HEK293T (cell line): Measurements from ENCODE around the gene CHD9NB.

ENCODE experiments used
- CTCF ChIA-PET: fragments of 350-600 bp; formaldehyde crosslinking; extraction: SDS; loops from one replicate; lab custom pipeline; 2021; ENCODE audit warnings: antibody characterized with exemption, inconsistent platforms; lab: Yijun Ruan, JAX
- POLR2A ChIA-PET: fragments of 350-600 bp; formaldehyde crosslinking; extraction: SDS; loops from one replicate; lab custom pipeline; 2020; ENCODE audit warnings: antibody characterized with exemption, inconsistent platforms; lab: Yijun Ruan, JAX
- DNase-seq: peaks from one replicate; pipeline ENCODE4 v3.0.0; 2012; ENCODE audit warnings: mixed read lengths; ENCODE audit errors: extremely low spot score
- ARNT ChIP-seq: fragments of 450-650 bp; IDR thresholded peaks from 2 replicates; pipeline ENCODE4 v1.6.1; 2017; ENCODE audit warnings: mild to moderate bottlenecking
- BHLHE40 ChIP-seq: fragments of 450-650 bp; IDR thresholded peaks from 2 replicates; pipeline ENCODE4 v1.6.1; 2016; ENCODE audit warnings: mild to moderate bottlenecking, moderate library complexity, borderline replicate concordance
- CTBP1 ChIP-seq: fragments of 450-650 bp; IDR thresholded peaks from 2 replicates; pipeline ENCODE4 v1.6.1; 2016; ENCODE audit warnings: borderline replicate concordance
- ELF4 ChIP-seq: fragments of 450-650 bp; IDR thresholded peaks from 2 replicates; pipeline ENCODE4 v1.6.1; 2017; ENCODE audit warnings: antibody characterized with exemption
- FOXA1 ChIP-seq: fragments of 450-650 bp; IDR thresholded peaks from 2 replicates; pipeline ENCODE4 v1.6.1; 2016; ENCODE audit warnings: mild to moderate bottlenecking
- FOXK2 ChIP-seq: fragments of 450-650 bp; IDR thresholded peaks from 2 replicates; pipeline ENCODE4 v1.6.1; 2016; ENCODE audit warnings: mild to moderate bottlenecking
- FOXM1 ChIP-seq: fragments of 450-650 bp; IDR thresholded peaks from 2 replicates; pipeline ENCODE4 v1.6.1; 2017; ENCODE audit warnings: mild to moderate bottlenecking, borderline replicate concordance
- HDGF ChIP-seq: fragments of 450-650 bp; IDR thresholded peaks from 2 replicates; pipeline ENCODE4 v1.6.1; 2017; ENCODE audit warnings: antibody characterized with exemption, borderline replicate concordance
- L3MBTL2 ChIP-seq: fragments of 450-650 bp; conservative IDR thresholded peaks from 2 replicates; pipeline ENCODE4 v1.6.1; 2016; ENCODE audit warnings: mild to moderate bottlenecking
- LEF1 ChIP-seq: fragments of 450-650 bp; IDR thresholded peaks from 2 replicates; pipeline ENCODE4 v1.6.1; 2017; ENCODE audit warnings: mild to moderate bottlenecking, borderline replicate concordance
- NFRKB ChIP-seq: fragments of 450-650 bp; IDR thresholded peaks from 2 replicates; pipeline ENCODE4 v1.6.1; 2016; ENCODE audit warnings: mild to moderate bottlenecking, moderate library complexity
- SP1 ChIP-seq: fragments of 450-650 bp; IDR thresholded peaks from 2 replicates; pipeline ENCODE4 v1.6.1; 2017
- SUZ12 ChIP-seq: fragments of 450-650 bp; IDR thresholded peaks from 2 replicates; pipeline ENCODE4 v1.6.1; 2016; ENCODE audit warnings: mild to moderate bottlenecking
- TARDBP ChIP-seq: fragments of 450-650 bp; IDR thresholded peaks from 2 replicates; pipeline ENCODE4 v1.6.1; 2016
- ZNF384 ChIP-seq: fragments of 450-650 bp; IDR thresholded peaks from 2 replicates; pipeline ENCODE4 v1.6.1; 2016
- TF ChIP-seq, protein P1 (sequence below): fragments of 450-650 bp; IDR thresholded peaks from 2 replicates; pipeline ENCODE4 v1.6.1; 2016

Gene CHD9NB

DNA sequence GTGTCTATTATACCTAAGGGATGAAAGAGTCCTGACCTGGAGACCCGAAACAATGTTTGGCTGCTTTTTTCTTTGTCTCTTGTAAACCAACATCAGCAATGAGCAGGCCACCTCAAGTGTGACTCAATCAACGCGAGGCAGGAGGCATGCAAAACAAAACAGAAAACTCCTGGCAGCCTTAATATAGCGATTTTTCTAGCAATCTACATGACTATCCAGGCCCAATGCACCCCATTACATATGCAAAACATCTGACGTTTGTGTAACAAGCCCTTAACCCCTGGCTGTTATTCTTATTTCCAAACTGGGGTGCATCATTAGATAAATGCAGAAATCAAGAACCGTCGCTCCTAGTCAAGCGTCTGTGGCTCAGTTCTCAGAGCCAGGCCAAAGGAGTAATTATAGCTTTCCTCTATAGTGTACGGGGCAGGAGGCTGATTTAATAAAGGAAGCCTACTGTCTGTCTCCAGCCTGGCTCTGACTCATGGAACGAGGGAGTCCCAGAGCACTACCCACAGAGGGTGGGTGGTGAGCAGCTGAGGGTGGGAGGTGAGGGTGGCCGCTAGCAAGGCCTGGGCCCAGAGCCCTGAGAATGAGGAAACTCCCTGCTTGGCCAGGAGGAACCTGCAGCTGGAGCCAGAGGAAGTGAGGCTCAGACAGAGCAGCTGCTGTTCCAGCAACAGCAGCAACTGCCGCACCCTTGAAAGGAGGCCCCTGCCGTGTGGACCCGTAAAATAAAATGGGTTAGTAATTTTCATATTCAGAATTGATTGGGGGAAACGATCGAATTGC, 46.0 kb upstream of the CHD9NB start:
- TF ChIP-seq SP1 (no peak), ELF4 (no peak), CTBP1 (no peak), LEF1 (no peak), FOXA1 (no peak), TARDBP (no peak), HDGF (no peak), FOXM1 (no peak), ARNT (no peak)
- TF ChIP-seq, protein P1, sequence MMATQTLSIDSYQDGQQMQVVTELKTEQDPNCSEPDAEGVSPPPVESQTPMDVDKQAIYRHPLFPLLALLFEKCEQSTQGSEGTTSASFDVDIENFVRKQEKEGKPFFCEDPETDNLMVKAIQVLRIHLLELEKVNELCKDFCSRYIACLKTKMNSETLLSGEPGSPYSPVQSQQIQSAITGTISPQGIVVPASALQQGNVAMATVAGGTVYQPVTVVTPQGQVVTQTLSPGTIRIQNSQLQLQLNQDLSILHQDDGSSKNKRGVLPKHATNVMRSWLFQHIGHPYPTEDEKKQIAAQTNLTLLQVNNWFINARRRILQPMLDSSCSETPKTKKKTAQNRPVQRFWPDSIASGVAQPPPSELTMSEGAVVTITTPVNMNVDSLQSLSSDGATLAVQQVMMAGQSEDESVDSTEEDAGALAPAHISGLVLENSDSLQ, result no peak
- CTCF ChIA-PET, result no interaction called here
- DNase-seq, result no peak
- POLR2A ChIA-PET, result interaction anchor here (0.9 to 1.9 kb wide), 4 partner anchors 12 to 38 kb away, joined by 3 to 8 read pairs (median 6); no protein-coding TSS in a partner anchor

DNA sequence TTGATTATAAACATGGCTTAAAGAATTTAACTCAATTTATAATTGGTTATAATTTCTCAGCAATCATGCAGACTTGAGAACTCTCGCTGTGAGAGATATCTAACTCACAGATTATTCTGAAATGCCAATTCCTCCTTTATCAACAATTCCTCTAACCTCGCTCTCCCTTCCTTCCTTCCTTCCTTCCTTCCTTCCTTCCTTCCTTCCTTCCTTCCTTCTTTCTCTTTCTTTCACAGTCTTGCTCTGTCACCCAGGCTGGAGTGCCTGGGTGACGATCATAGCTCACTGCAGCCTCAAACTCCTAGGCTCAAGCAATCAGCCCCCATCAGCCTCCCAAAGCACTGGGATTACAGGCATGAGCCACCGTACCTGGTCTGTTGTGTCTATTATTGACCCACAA, 44.5 kb upstream of the CHD9NB start:
- TF ChIP-seq LEF1, result no peak
- TF ChIP-seq FOXA1, result no peak
- TF ChIP-seq SUZ12, result no peak
- no peak for TF ChIP-seq ELF4
- ChIA-PET CTCF (no interaction called here), POLR2A (no interaction called here)
- DNase-seq, result no peak

DNA sequence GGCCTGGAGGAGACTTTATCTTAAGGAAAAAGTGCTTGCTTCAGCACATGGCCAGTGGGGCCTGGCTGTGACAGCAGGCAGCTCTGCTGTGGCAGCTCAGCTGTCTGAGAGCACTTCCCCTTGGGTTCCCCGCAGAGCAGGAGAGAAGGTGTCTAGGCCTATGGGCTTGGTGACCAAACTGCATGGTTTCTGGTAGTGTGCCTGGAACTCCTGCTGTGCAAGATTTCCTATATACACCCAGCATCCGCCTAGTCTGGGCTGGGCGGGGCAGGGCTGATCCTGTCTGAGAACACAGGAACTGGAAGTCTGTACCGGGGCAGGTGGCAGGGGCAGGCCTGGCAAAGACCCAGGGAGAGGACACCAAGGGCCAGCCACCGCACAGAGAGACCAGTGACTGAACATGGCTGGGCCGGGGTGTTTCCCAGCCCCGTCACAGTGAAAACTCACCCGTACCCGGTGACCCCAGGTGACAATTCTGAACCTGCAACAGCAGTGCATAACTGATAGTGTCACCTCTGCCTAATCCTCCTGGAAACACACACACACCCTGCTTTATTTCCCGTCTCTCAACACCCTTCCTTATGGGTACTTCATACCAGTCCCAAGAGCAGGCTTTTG, 41.4 kb upstream of the CHD9NB start:
- ChIA-PET CTCF (no interaction called here), POLR2A (no interaction called here)
- TF ChIP-seq HDGF, result no peak
- TF ChIP-seq, protein P1, result no peak
- no peak for TF ChIP-seq SP1
- TF ChIP-seq SUZ12, result no peak
- TF ChIP-seq NFRKB, result no peak
- TF ChIP-seq ZNF384, result no peak
- TF ChIP-seq BHLHE40, result no peak
- TF ChIP-seq ARNT, result no peak
- TF ChIP-seq TARDBP, result no peak
- no peak for TF ChIP-seq ELF4
- TF ChIP-seq FOXK2, result no peak
- TF ChIP-seq FOXA1, result no peak
- no peak for TF ChIP-seq CTBP1
- TF ChIP-seq L3MBTL2, result no peak
- DNase-seq, result no peak

DNA sequence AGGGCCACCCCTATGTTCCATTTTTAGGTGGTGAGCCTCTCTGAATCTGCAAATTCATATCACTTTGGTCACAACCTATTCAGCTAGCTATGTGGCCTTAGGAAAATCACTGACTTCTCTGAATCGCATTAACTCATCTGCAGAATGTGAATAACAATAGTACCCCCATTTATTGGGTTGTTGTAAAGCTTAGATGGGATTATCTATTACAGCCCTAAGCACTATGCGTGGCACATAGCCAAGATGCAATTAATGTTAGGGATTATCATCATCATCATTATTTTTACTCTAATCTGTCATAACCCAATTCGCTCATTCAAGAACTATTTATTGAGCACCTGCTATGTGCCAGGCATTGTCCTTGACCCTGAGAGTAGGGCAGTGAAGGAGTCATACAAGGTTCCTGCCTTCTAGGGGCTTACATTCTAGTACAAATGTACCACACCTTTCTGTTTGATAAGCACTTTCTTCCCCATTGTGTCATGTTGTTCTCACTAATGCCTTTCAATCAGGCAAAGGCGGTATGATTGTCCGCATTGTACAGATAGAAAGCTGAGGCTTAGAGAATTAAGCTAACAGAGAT, 40.6 kb upstream of the CHD9NB start:
- TF ChIP-seq SUZ12 (no peak), BHLHE40 (no peak), HDGF (no peak), LEF1 (no peak), ZNF384 (no peak), FOXK2 (no peak), SP1 (no peak), FOXM1 (no peak), ARNT (no peak), TARDBP (no peak)
- TF ChIP-seq, protein P1, result no peak
- DNase-seq, result no peak
- CTCF ChIA-PET, result no interaction called here
- POLR2A ChIA-PET, result no interaction called here

DNA sequence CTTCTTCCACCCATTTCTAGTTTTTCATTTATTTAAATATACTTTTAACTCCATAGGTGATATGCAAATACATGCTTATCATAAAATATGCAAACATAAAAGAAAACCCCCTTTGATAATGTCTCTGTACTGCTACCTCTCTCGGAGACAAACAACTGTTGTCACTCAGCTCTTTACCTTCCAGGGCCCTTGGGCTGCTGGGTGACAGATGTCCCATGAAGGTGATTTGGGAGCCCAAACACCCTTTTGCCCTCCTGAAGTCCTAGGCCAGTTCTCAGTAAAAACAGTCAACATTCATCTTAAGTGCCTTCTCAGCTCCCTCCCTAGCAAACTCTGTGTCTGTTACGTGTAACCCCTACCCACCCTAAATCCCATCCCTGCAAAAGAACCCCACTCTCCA, 39.6 kb upstream of the CHD9NB start:
- POLR2A ChIA-PET, result no interaction called here
- CTCF ChIA-PET, result no interaction called here

DNA sequence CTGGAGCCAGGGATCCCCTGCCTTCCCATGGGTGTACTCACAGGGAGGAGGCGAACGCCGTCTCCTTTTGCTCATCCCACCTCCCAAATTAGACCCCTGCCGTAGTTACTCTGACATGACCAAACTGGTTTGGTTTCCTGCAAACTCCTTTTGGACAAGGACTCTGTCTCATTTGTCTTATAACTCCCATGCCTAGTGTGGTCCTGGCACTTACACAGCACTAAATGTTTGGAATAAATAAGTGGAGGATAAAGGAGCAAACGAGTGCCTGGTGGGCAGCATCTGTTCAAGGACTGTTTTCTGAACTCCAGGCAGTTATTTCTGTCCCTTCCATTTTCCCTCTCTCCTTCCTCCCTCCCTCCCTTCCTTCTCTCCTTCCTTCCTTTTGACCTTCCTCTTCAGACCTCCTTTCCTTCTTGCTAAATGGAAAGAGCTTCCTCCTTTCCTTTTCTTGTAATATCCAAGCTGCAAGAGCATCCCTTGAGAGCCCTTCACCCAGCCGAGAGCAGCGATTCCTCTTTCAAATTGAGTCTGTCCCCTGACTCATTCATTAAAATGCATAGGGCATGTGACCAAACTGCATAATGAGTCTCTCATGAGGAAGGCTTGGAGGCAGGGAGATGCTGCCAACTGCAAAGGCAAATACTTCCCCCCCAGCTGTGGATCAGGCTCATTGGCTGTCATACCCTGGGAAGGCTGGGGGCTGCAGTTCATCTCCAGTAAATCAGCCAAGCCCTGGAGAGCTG, 38.9 kb upstream of the CHD9NB start:
- CTCF ChIA-PET, result no interaction called here
- no peak for TF ChIP-seq ZNF384
- TF ChIP-seq ELF4, result no peak
- no peak for TF ChIP-seq HDGF
- no peak for TF ChIP-seq FOXK2
- no peak for TF ChIP-seq SP1
- TF ChIP-seq LEF1, result no peak
- TF ChIP-seq ARNT, result no peak
- TF ChIP-seq L3MBTL2, result no peak
- TF ChIP-seq BHLHE40, result no peak
- no peak for TF ChIP-seq FOXM1
- TF ChIP-seq CTBP1, result no peak
- no peak for TF ChIP-seq TARDBP
- TF ChIP-seq, protein P1, result no peak
- TF ChIP-seq SUZ12, result no peak
- no peak for DNase-seq

More for the DNA sequence above, 39.6 kb upstream of the CHD9NB start:
- DNase-seq, result no peak
- no peak for TF ChIP-seq FOXK2
- no peak for TF ChIP-seq NFRKB
- no peak for TF ChIP-seq ELF4

More for the DNA sequence above, 38.9 kb upstream of the CHD9NB start:
- POLR2A ChIA-PET, result no interaction called here
